ENCODE measurements around the gene MLLT10. TPM values are rescaled to one million over a fixed set of nuclear protein-coding genes. Genes with fewer than 3 reads are reported as not detected.

Gene MLLT10
- total and polyA plus RNA-seq, 2 of the 8 experiments (the other 6 are each of a cell fraction or from before 2014, with no cell fraction given), result 53.1 to 62.1 TPM

DNA sequence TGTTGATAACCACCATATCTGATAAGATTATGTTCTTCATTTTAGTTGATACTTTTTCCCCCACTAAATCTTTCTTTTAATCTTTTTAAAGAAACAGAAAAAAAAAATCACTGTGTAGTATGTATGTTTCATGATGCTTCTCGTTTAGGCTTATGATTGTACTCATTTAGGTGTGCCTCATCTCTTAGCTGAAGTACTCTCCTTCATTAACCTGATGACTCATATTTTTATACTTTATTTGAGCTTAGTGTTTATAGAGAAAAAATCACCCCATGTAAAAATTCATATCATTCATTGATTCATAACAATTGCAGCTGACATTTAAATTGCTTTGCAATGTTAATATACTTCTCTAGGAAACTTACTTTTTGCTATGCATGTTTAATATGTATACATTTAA lies 158.9 kb downstream of the MLLT10 start:
- 94% methylated on average over 1 of the region's 1 CpG; no CpG with 5 or more reads in 1 of the 2 experiments for WGBS, 2 experiments (ENCODE audit: extremely low coverage in 1 of 2, insufficient coverage in 1 of 2, insufficient read length in 1 of 2, insufficient replicate concordance in 2 of 2, low coverage in 1 of 2, low lambda C conversion rate in 2 of 2, missing lambda C conversion rate in 1 of 2)

More for the DNA sequence above, 158.9 kb downstream of the MLLT10 start:
- Histone ChIP-seq H4K20me1 (replicated peaks in 1 of 2; ENCODE audit: control insufficient read depth in 1 of 2, insufficient read depth in 2 of 2, low read length in 2 of 2) (no peaks in the 10 kb centered on the region), H3K79me2 (ENCODE audit: control insufficient read depth in 1 of 2, insufficient read depth in 2 of 2, low read length in 2 of 2) (peaks cover 0 to 32% of the 10 kb centered on the region in 2 experiments; a peak in 1 of 4 replicates), H3K18ac (ENCODE audit: extremely low read depth, low read length) (no peak overlapping the region), H3K23me2 (ENCODE audit: low read depth, low read length) (no peaks in the 10 kb centered on the region), H2BK120ac (replicated peaks; ENCODE audit: low read depth, low read length) (no peak overlapping the region), H3K56ac (replicated peaks; ENCODE audit: insufficient read length, low read depth, low read length) (no peak overlapping the region), H3K27ac (ENCODE audit: low read depth, low read length) (no peak overlapping the region), H3K36me3 (ENCODE audit: control insufficient read depth in 2 of 4, insufficient read depth in 4 of 4, low read length in 3 of 4) (peaks cover 0 to 8% (median under 1%) of the 10 kb centered on the region in 4 experiments; a peak in 2 of 8 replicates), H3K4me3 (ENCODE audit: extremely low read depth in 1 of 4, insufficient read depth in 2 of 4, low read depth in 3 of 4, low read length in 4 of 4) (no peak overlapping the region), H4K8ac (ENCODE audit: extremely low read depth, insufficient read depth, low read length) (no peak overlapping the region), H3K4me2 (ENCODE audit: insufficient read depth in 1 of 2, low read depth in 2 of 2, low read length in 2 of 2) (no peak overlapping the region), H3K4me1 (replicated peaks in 1 of 4; ENCODE audit: control insufficient read depth in 3 of 4, insufficient read depth in 4 of 4, low read length in 3 of 4) (peaks cover 0 to 3% (median 0%) of the 10 kb centered on the region in 4 experiments; a peak in 1 of 7 replicates), H2BK5ac (ENCODE audit: low read depth, low read length) (no peak overlapping the region), H2BK12ac (ENCODE audit: low read depth, low read length) (no peak overlapping the region), H2AFZ (ENCODE audit: low read length) (no peak overlapping the region), H3K9me3 (ENCODE audit: insufficient read depth in 2 of 2, low read depth in 1 of 2, low read length in 1 of 2) (no peaks in the 10 kb centered on the region), H3K14ac (ENCODE audit: insufficient read length) (no peak overlapping the region), H3K9ac (replicated peaks in 1 of 4; ENCODE audit: extremely low read depth in 1 of 4, low read depth in 3 of 4, low read length in 3 of 4) (no peak overlapping the region), H3K79me1 (ENCODE audit: low read depth, low read length) (no peaks in the 10 kb centered on the region), H2BK20ac (ENCODE audit: low read length) (no peak overlapping the region), H2BK15ac (ENCODE audit: low read length) (no peak overlapping the region), H3K4ac (replicated peaks; ENCODE audit: insufficient read length, low read depth, low read length) (no peak overlapping the region), H2AK5ac (ENCODE audit: low read depth, low read length) (no peak overlapping the region), H4K91ac (replicated peaks; ENCODE audit: insufficient read length, low read length) (no peak overlapping the region), H3K27me3 (replicated peaks in 1 of 4; ENCODE audit: control insufficient read depth in 3 of 4, extremely low read depth in 1 of 4, insufficient read depth in 3 of 4, low read length in 3 of 4) (no peaks in the 10 kb centered on the region), H4K5ac (ENCODE audit: insufficient read length, low read depth, low read length) (no peak overlapping the region), H3K23ac (ENCODE audit: insufficient read length) (no peak overlapping the region)
- POLR2A ChIA-PET (ENCODE audit: partially characterized antibody), result interaction anchor here (0.6 to 1.4 kb wide), 2 partner anchors 155 to 175 kb away, joined by 3 read pairs; no protein-coding TSS in a partner anchor
- CTCF ChIA-PET (ENCODE audit: partially characterized antibody), result interaction anchor here (1.0 kb wide), 1 partner anchor 15 kb away, joined by 3 read pairs; no protein-coding TSS in a partner anchor
- TF ChIP-seq YY1 (IDR thresholded peaks at IDR 0.05; ENCODE audit: low read depth, low read length) (no peak), FOSL1 (IDR thresholded peaks at IDR 0.05; ENCODE audit: insufficient read depth, low read depth, low read length) (no peak), HDAC6 (IDR thresholded peaks at IDR 0.05; ENCODE audit: low read depth, low read length) (no peak), JUND (IDR thresholded peaks at IDR 0.05; ENCODE audit: low read length) (no peak), PHF8 (conservative IDR thresholded peaks at IDR 0.05; ENCODE audit: low read depth, low read length) (no peak), ASH2L (IDR thresholded peaks at IDR 0.05; ENCODE audit: low read length) (no peak)
- FAIRE-seq (no peak), DNase-seq (ENCODE audit: low read depth in 1 of 2, low spot score in 2 of 2) (no peak)
